Epithelial cell of esophagus (primary cell): Measurements from ENCODE around the gene ENO4.

Source experiments
- DNase-seq: peaks from one replicate; pipeline ENCODE4 v3.0.0; 2010; ENCODE audit warnings: low read depth
- H3K4me3 ChIP-seq: 2 replicates; pipeline ENCODE4 v1.5.1; 2011; ENCODE audit warnings: mild to moderate bottlenecking, low read length, control low read depth
- CTCF ChIP-seq: IDR thresholded peaks from 2 replicates; pipeline ENCODE4 v1.5.1; 2011; ENCODE audit warnings: low read depth, mild to moderate bottlenecking, low read length, control low read depth, inconsistent platforms; ENCODE audit not compliant: insufficient read depth; ENCODE audit errors: missing control alignments

The ENO4 gene

DNA sequence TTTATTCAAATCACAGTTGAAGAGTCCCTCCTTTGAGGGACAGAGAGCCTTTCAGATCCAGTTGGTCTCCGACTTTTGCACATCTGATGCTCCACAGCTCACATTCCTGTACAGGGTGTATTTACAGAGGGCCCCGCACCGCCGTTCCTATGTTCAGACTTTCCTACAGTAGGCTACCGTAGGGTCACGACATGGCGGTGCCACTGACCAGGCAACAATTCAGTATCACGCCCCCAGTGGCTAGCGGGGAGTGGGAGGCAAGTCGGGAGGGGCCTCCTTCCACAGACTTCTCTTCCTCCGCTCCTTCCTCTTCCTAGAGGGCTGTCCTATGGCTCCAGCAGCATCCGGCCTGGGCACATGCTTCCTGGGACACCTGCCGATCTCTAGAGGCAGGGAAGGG is 40.6 kb upstream of the ENO4 start:
- no peak for TF ChIP-seq CTCF
- no peak for DNase-seq
- H3K4me3 ChIP-seq = no peak overlapping the region

DNA sequence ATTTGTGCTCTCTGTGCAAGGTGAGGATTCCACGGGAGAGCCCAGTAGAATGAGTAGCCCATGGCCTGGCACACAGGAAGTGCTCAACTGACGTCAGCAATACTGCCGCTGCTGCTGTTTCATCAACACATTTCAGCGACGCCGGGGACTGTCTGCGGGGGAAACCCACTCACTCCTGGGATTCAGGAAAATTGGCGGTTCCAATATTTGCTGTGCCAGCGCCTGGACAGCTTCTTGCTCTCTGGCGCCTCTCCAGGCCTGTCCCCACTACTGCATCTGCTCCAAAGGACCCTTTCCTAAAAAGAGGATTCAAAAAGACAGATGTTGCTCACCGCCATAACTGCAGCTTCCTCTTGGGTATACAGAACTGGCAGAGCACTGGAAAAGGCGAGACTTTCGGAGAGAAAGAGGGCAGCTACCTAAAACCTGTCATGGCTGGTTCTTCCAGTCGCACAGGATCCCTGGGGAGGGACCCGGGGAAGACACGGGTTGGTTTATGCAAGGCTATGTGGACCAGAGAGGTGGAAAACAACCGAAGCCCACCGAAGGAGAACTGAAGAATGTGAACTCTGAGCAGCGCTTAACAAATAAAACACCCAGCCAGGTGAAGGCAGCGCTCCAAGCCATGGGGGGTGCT is 39.7 kb upstream of the ENO4 start:
- TF ChIP-seq CTCF = peak; percentile 65
- DNase-seq = peak; percentile 44
- H3K4me3 ChIP-seq = peak overlapping the region; percentile 45

DNA sequence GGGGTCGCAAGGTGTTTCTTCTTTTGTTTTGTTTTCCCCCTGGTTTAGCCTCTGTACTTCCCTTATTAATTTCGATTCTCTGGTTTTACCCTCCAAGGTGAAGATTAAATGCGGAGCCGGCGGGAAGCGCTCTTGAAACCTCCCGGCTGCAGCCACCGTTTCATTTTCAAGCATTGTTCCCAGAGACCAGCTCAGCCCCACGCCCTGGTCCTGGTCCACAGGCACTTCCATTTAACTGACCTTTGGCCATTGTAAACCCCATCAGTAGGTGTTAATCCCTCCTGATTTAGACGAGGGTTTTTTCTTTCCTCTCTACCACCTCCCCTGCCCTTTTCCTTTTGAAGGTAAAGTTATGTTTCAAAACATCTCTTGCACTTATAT is 39.2 kb upstream of the ENO4 start:
- no peak for TF ChIP-seq CTCF
- H3K4me3 ChIP-seq = peak overlapping the region; percentile 45
- no peak for DNase-seq

GRCh38 chr10:116810895-116811294 is 38.4 kb upstream of the ENO4 start:
- TF ChIP-seq CTCF = no peak
- no peak overlapping the region for H3K4me3 ChIP-seq
- no peak for DNase-seq

DNA sequence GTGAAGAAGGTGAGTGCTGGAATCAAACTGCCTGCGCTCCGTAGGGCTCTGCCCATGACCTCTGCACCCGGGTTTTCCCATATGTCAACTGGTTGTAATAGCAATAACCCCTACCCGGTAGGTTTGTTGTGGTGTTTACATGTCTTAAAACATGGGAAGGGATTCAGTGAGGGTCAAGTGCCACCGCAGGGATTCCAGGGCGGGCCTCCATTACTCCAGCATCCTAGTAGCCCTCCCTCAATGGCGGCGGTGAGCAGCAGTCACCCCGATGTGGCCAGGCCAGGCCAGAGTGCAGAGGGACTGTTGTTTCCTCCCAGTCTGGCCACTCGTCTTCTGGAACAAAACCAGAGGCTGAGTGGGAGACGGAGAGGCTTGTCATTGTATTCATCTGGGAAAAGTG is 37.6 kb upstream of the ENO4 start:
- no peak for TF ChIP-seq CTCF
- no peak for DNase-seq
- H3K4me3 ChIP-seq = no peak overlapping the region

GRCh38 chr10:116815641-116816415 is 33.5 kb upstream of the ENO4 start:
- H3K4me3 ChIP-seq = no peak overlapping the region
- no peak for DNase-seq
- TF ChIP-seq CTCF = no peak

DNA sequence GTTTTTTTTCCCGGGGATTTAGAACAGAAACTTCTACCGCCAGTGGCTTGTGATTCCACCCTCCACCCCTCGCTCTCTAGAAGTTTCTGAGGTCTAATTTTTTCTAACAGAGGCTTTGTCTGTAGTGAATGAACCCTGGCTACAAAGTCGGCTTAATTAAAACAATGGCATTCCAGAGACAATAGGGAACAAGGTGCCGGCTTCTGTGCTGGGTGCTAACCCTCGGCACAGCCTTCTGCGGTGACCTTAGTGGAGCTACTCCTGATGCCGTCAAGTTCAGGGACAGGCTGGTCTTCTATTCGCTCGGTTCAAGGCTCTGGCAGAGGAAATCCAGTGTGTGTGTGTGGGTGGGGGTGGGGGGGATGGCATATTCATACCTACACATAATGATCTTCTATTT is 32.1 kb upstream of the ENO4 start:
- H3K4me3 ChIP-seq = no peak overlapping the region
- no peak for TF ChIP-seq CTCF
- no peak for DNase-seq
